Measurements from ENCODE around the gene NTN5.
"Not testable (repeated sequence)": the region's sequence is repeated elsewhere in the genome, so short reads cannot be mapped to it uniquely, and the experiment has no call there.

NTN5 gene

DNA sequence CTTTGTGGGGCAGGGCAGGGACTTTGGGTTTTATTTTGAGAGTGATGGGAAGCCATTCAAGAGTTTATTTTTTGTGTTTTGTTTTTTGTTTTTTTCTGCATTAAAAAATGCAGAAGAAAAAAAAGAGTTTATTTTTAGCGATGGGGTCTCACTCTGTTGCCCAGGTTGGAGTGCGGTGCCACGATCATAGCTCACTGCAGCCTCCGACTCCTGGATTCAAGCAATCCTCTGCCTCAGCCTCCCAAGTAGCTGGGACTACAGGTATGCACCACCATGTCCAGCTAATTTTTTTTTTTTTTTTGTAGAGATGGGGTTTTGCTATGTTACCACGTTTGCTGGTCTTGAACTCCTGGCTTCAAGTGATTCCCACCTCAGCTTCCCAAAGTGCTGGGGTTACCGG, 14.3 kb downstream of the NTN5 start:
- TF ChIP-seq, protein P1, sequence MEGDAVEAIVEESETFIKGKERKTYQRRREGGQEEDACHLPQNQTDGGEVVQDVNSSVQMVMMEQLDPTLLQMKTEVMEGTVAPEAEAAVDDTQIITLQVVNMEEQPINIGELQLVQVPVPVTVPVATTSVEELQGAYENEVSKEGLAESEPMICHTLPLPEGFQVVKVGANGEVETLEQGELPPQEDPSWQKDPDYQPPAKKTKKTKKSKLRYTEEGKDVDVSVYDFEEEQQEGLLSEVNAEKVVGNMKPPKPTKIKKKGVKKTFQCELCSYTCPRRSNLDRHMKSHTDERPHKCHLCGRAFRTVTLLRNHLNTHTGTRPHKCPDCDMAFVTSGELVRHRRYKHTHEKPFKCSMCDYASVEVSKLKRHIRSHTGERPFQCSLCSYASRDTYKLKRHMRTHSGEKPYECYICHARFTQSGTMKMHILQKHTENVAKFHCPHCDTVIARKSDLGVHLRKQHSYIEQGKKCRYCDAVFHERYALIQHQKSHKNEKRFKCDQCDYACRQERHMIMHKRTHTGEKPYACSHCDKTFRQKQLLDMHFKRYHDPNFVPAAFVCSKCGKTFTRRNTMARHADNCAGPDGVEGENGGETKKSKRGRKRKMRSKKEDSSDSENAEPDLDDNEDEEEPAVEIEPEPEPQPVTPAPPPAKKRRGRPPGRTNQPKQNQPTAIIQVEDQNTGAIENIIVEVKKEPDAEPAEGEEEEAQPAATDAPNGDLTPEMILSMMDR (conservative IDR thresholded peaks at IDR 0.05; ENCODE audit: low read depth, low read length): no peak
- DNase-seq (ENCODE audit: low read depth): no peak
- H3K4me3 ChIP-seq (ENCODE audit: low read length): no peak overlapping the region

DNA sequence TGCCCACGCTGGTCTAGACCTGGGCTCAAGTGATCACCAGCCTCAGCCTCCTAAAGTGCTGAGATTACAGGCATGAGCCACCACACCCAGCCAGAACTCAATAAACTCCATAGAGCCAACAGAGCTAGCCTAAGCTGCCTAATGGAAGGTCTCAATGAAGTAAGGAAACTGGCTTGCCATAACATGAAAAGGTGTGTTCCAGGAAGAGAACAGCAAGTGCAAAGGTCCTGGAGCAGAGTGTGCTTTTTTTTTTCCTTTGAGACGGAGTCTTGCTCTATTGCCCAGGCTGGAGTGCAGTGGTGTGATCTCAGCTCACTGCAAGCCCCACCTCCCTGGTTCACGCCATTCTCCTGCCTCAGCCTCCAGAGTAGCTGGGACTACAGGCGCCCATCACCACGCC, 15.0 kb downstream of the NTN5 start:
- not testable (repeated sequence) for DNase-seq (ENCODE audit: low read depth); H3K4me3 ChIP-seq (ENCODE audit: low read length)

DNA sequence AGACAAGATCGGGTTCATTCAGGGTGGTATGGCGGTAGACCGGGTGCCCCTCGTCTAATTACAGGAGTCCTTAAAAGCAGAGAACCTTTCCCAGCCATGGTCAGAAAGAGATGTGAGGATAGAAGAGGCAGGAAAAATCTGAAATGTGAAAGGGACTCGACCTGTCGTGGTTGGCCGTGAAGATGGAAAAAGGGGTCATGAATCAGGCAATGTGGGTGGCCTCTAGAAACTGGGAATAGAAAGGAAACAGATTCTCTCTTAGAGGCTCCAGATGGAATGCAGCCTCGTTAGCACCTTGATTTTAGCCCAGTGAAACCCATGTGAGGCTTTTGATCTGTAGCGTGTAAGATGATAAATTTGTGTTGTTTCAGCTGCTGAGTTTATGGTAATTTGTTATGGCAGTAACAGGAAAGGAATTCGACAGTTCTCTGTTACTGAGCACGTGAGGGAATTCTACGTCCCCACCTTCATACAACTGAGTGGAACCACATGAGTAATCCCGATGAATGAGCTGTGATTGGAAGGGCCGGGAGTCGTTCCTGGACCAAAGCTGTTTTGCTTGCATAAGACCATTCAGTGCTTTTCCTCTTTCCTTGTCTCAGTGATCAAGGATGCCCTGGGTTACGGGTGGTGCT, 15.9 kb downstream of the NTN5 start:
- H3K4me3 ChIP-seq (ENCODE audit: low read length): no peak overlapping the region
- DNase-seq (ENCODE audit: low read depth): no peak
- TF ChIP-seq, protein P1 (conservative IDR thresholded peaks at IDR 0.05; ENCODE audit: low read depth, low read length): no peak

DNA sequence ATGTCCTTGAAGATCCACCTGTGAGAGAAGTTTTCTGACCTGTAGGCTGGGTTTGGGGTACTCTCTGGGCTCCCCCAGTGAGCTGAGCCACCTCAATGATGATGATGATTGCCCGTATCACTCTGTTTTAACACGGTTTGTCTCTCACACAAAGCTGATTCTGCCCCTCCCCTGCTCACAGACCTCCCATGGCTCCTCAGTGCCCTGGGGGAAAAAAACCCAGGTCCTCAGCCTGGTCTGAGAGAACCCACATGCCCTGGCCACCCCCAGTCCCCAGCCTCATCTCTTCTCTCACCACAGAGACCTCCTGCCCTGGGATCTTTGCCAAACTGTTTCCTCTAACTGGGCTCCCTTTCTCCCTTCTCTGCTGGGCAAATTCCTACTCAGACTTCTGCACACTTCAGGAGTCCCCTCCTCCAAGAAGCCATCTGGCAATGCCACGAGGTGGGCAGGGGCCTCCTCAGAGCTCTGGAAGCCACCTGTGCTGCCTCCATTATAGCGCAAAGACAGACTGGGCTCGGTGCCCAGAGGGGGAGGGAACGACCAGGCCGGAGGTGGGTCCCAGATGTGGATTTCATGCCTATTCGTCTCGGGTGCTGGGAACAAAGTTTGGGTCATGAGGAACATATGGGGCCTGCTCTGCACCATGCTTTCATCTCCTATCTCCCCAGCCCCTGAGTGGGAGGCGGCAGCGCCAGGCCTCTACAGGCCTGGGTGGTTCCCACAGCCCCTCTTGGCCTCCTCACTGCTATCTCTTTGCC, 18.3 kb downstream of the NTN5 start:
- DNase-seq (ENCODE audit: low read depth): no peak
- TF ChIP-seq, protein P1 (conservative IDR thresholded peaks at IDR 0.05; ENCODE audit: low read depth, low read length): no peak
- no peak overlapping the region for H3K4me3 ChIP-seq (ENCODE audit: low read length)

DNA sequence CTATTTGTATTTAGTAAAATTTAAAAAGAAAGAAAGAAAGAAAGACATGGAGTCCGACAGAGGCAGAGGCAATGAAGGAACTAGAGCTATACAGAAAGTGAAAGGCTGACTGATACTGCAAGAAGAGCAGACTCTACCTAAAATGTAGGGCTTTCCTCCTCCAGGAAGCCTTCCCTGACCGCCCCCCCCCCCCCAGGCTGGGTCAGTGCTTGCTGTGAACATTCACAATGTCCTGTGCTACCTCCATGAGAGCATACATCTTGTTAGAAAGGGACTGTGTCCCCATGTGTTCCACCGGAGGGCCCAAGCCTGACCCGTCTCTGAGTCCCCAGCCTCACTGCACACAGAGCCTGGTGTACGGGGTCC, 21.2 kb downstream of the NTN5 start:
- DNase-seq (ENCODE audit: low read depth): no peak
- no peak overlapping the region for H3K4me3 ChIP-seq (ENCODE audit: low read length)
- TF ChIP-seq, protein P1 (conservative IDR thresholded peaks at IDR 0.05; ENCODE audit: low read depth, low read length): no peak

DNA sequence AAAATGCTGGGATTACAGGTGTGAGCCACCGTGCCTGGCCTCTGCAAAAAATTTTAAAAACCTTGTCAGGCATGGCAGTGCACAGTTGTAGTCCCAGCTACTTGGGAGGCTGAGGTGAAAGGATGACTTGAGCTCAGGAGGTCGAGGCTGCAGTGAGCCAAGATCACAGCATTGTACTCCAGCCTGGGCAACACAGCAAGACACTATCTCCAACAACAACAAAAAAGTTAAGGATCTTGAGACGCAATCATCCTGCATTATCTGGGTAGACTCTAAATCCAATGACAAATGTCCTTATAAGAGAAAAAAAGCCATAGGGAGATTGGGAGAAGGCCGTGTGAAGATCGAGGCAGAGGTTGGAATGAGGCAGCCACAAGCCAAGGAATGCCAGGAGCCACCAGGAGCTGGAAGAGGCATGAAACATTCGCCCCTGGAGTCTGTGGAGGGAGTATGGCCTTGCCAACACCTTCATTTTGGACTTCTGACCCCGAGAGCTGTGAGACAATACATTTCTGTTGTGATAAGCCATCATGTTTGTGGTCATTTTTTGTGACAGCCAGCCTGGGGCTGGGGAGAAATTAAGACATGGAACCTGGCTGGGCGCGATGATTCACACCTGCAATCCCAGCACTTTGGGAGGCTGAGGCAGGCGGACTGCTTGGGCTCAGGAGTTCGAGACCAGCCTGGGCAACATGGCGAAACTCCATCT, 21.7 kb downstream of the NTN5 start:
- no peak overlapping the region for H3K4me3 ChIP-seq (ENCODE audit: low read length)
- no peak for DNase-seq (ENCODE audit: low read depth)
- TF ChIP-seq, protein P1 (conservative IDR thresholded peaks at IDR 0.05; ENCODE audit: low read depth, low read length): no peak

DNA sequence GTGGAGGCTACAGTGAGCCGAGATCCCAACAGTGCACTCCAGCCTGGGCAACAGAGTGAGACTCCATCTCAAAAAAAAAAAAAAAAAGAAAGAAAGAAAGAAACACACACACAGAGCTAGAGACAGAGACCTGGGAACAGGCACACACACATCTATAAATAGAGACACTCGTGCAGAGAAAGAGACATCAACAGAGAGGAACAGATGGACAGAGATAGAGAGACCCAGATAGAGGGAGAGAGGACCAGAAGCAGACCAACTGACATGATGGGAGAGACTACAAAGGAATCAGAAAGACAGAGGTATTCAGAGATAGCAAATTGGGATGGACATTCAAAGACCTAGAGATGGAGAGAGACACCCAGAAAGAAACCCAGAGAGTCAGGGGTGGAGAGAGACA, 24.7 kb downstream of the NTN5 start:
- DNase-seq (ENCODE audit: low read depth): no peak
- no peak overlapping the region for H3K4me3 ChIP-seq (ENCODE audit: low read length)
- TF ChIP-seq, protein P1 (conservative IDR thresholded peaks at IDR 0.05; ENCODE audit: low read depth, low read length): no peak
